ENCODE data around the gene ZFHX3.
"Not testable (repeated sequence)": the region's sequence is repeated elsewhere in the genome, so short reads cannot be mapped to it uniquely, and the experiment has no call there.

The ZFHX3 gene, protein sequence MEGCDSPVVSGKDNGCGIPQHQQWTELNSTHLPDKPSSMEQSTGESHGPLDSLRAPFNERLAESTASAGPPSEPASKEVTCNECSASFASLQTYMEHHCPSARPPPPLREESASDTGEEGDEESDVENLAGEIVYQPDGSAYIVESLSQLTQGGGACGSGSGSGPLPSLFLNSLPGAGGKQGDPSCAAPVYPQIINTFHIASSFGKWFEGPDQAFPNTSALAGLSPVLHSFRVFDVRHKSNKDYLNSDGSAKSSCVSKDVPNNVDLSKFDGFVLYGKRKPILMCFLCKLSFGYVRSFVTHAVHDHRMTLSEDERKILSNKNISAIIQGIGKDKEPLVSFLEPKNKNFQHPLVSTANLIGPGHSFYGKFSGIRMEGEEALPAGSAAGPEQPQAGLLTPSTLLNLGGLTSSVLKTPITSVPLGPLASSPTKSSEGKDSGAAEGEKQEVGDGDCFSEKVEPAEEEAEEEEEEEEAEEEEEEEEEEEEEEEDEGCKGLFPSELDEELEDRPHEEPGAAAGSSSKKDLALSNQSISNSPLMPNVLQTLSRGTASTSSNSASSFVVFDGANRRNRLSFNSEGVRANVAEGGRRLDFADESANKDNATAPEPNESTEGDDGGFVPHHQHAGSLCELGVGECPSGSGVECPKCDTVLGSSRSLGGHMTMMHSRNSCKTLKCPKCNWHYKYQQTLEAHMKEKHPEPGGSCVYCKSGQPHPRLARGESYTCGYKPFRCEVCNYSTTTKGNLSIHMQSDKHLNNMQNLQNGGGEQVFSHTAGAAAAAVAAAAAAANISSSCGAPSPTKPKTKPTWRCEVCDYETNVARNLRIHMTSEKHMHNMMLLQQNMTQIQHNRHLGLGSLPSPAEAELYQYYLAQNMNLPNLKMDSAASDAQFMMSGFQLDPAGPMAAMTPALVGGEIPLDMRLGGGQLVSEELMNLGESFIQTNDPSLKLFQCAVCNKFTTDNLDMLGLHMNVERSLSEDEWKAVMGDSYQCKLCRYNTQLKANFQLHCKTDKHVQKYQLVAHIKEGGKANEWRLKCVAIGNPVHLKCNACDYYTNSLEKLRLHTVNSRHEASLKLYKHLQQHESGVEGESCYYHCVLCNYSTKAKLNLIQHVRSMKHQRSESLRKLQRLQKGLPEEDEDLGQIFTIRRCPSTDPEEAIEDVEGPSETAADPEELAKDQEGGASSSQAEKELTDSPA (N-terminal part only)

GRCh38 chr16:73047536-73048291 lies at the start of gene ZFHX3:
Gene ZFHX3 (minus strand): TSS chr16:73048128. CDS start chr16:72960145, 87,983 bp downstream.
- DNase-seq, result peak in 1 of 2 experiments; percentile 10

DNA sequence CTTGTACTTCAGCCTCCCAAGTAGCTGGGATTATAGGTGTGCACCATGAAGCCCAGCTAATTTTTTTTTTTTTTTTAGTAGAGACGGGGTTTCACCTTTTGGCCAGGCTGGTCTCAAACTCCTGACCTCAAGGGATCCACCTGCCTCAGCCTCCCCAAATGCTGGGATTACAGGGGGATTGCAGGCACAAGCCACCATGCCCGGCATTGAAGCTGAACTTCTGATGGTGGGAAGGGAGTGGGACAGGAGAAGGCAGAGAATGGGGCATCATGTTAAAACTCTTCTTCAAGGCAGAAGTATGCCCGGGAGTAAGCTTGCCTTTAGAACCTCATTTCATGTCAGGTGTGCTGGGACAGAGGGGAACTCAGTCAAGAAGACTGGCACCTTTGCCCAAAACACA lies 48.6 kb upstream of the ZFHX3 start:
- DNase-seq, result no peak

DNA sequence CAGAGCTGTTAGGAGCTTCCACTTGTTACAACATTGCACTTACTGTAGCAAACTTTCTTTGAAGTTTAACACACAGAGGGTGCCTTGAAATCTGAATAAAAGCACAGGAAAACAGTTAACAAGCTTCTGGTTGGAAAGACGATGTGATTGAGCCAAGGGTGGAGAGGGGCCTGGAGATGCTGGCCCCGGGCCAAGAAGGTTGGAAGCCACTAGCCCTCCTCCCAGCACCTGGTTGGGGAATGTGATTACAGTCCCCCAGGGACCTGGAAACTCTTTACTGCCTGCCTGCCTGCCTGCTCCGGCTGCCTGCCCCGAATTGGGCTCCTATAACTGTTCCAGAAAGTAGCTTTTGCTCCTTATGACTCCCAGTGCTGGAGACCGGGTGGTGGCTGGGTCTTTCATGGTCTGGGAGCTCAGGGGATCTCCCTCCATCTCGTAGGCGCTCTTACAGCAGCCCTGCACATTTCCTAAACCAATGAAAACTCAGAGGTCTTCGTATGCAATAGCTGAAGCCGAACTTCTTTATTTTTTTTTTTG lies 48.0 kb upstream of the ZFHX3 start:
- no peak for DNase-seq

GRCh38 chr16:73095142-73095820 lies 47.4 kb upstream of the ZFHX3 start:
- DNase-seq, result no peak

- no peak for DNase-seq
Observed at GRCh38 chr16:73094371-73094770, 46.4 kb upstream of the ZFHX3 start.

GRCh38 chr16:73093146-73094144 lies 45.5 kb upstream of the ZFHX3 start:
- no peak for DNase-seq

GRCh38 chr16:73092236-73092781 lies 44.4 kb upstream of the ZFHX3 start:
- DNase-seq, result no peak

DNA sequence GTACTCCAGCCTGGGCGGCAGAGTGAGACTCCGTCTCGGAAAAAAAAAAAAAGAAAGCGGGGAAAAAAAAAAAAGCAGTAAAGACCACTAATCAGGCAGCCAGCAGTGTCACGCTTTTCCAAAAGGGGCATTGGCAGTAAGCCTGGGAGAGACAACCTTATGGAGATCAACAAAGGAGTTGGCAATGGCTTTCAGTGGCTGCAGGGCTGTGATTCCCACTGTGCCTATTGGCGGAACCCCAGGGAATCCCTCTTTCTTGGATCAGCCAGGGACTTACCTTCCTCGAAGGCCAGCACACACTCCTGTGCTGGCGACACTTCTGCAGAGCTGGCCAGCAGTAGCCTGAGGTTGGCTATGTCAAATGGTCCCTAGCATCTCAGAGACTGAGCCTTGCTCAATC lies 43.2 kb upstream of the ZFHX3 start:
- DNase-seq, result no peak

- no peak for DNase-seq
Observed at GRCh38 chr16:73089420-73089819, 41.5 kb upstream of the ZFHX3 start.

DNA sequence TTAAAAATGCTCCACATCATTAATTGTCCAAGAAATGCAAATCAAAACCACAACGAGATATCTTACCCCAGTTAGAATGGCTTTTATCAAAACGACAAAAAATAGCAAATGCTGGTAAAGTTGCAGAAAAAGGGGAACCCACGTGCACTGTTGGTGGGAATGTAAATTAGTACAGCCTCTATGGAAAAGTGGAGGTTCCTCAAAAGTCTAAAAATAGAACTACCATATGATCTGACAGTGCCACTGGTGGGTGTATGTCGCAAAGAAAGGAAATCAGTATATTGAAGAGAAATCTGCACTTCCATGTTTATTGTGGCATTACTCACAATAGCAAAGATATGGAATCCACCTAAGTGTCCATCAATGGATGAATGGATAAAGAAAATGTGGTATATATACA lies 38.2 kb upstream of the ZFHX3 start:
- peak; percentile 58 to 59 for DNase-seq

- no peak for DNase-seq
Observed at GRCh38 chr16:73083271-73083670, 35.3 kb upstream of the ZFHX3 start.

- DNase-seq, result not testable (repeated sequence)
Observed at GRCh38 chr16:73082634-73083051, 34.7 kb upstream of the ZFHX3 start.

DNA sequence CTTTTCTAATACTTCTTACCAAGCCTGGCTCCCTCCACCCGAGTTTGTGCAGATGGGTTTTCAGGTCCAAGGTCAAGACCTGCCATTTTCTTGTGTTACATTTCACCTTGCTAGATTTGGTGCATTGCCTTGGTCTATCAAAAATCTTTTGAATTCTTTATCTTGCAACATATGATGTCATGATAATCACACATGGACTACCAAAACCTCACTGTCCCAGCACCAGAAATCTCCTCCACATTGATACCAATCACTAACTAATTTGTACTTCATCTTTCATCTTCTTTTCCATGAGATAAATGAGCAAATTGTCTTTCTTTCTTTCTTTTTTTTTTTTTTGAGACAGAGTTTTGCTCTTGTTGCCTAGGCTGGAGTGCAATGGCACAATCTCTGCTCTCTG lies 33.0 kb upstream of the ZFHX3 start:
- DNase-seq, result no peak

- DNase-seq, result no peak
Observed at GRCh38 chr16:73076324-73076810, 28.4 kb upstream of the ZFHX3 start.

- DNase-seq, result no peak
Observed at GRCh38 chr16:73074382-73074781, 26.5 kb upstream of the ZFHX3 start.

- DNase-seq, result not testable (repeated sequence)
Observed at GRCh38 chr16:73072051-73072450, 24.1 kb upstream of the ZFHX3 start.

- no peak for DNase-seq
Observed at GRCh38 chr16:73071131-73071940, 23.4 kb upstream of the ZFHX3 start.

DNA sequence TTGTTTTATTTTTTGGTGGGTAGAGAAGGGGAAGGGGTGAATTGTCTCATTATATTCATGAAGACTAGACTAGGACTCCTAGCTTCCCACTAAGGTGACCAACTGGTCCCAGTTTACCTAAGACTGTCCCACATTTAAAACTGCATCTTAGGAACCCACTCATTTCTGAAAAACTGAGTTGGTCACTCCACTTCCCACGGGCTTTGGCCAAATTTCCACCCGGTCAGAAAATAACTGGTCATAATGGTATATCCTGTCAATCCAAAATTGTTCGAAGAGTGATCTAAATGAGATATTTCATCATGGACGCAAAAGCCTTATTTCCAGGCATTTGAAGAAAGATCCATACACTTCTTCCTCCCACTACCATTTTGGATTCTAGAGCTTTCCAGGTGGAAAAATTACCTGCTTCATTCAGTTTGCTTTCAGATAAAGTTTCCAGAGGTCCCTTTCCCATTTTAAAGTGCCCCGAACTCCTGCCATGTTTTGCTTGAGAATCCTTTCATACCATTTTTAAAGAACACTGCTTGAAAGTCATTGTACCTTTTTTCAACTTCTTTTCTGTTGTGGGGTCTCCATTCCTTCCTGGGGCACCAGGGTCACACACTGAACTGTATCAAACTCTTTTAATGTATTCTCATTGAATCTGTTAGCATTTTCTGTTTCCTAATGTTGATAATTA lies 21.8 kb upstream of the ZFHX3 start:
- DNase-seq, result no peak
